ENCODE measurements around the gene CHCHD6. TPM values are rescaled to one million over a fixed set of nuclear protein-coding genes. Genes with fewer than 3 reads are reported as not detected.

CHCHD6 gene
- total RNA-seq, 1 experiment from 2014 or later, result 33.0 TPM

DNA sequence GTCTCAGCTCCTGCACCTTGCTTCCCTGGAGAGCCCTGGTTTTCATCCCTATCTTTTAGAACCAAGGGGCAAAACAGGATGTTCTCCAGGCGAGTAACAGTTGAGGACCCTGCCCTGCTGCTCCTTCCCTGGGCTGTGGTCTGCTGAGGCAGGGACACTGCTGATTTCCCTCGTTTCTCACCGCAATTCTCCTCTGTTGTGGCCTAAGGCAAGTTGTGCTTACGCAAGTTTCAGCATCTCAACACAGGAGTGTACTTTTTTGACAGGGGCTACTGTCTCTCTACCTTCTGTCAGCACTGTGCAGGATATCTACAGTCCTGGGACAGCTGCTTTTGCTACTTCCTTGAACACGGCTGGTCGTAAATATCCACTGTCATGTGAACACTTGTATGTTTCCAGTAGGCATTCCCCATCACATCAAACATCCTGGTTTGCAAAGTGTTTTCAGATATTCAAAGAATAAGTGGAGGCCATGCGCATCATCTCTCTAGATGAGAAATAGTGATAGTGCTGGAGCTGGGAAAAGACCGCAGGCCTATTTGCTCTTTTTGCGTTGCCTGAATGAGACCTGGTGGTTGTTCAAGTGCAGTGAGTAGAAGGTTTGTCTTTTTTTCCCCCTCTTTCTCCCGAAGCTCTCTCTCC is 168.8 kb downstream of the CHCHD6 start:
- Histone ChIP-seq H3K4me2 (ENCODE audit: low read length) (no peak overlapping the region), H3K4me1 (ENCODE audit: insufficient read depth, low read length) (no peaks in the 10 kb centered on the region), H3K27ac (ENCODE audit: low read length) (no peak overlapping the region), H4K20me1 (ENCODE audit: low read length) (no peaks in the 10 kb centered on the region), H3K27me3 (ENCODE audit: low read length) (no peaks in the 10 kb centered on the region), H2AFZ (ENCODE audit: low read length) (no peak overlapping the region), H3K9me2 (replicated peaks; ENCODE audit: low read length) (no peaks in the 10 kb centered on the region), H3K36me3 (ENCODE audit: low read depth, low read length) (no peaks in the 10 kb centered on the region), H3K79me2 (ENCODE audit: low read length) (no peaks in the 10 kb centered on the region), H3F3A (ENCODE audit: low read length, unreplicated experiment) (no peaks in the 10 kb centered on the region), H3K9ac (ENCODE audit: low read length) (no peak overlapping the region), H3K4me3 (ENCODE audit: low read length) (no peak overlapping the region), H3K9me3 (ENCODE audit: low read length) (no peaks in the 10 kb centered on the region)
- ATAC-seq, result no peak
- DNase-seq, result no peak
- ChIA-PET POLR2A (ENCODE audit: unreplicated experiment) (no interaction called here), CTCF (no interaction called here)
- TF ChIP-seq CTCF (conservative IDR thresholded peaks at IDR 0.05; ENCODE audit: low read depth, low read length), result no peak
- TF ChIP-seq EZH2 (IDR thresholded peaks at IDR 0.05; ENCODE audit: low read length, unreplicated experiment), result no peak
- TF ChIP-seq EZH2phosphoT487 (IDR thresholded peaks at IDR 0.05; ENCODE audit: borderline replicate concordance, low read length), result no peak
- intact Hi-C loops (cut with micrococcal nuclease), result no loop called here
- no TSS peak for BruUV-seq (replicated peaks)

DNA sequence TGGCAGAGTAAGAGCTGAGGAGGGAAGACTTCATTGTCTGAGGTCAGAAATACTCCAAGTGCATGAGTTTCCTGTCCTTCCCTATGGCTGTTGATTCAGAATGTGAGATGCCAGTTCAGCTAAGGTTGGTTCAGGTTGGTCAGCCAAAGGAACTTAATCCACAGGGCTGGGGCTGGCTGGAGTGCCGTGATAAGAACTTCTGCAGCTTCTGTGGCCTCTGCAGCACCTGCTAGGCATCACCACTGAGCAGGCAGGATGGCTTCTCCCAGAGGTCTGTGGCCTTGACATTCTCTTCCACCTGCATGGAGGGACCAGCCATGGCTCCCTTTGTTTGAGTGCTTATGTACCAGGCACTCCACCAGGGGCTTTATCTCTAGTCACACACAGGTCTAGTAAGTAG is 169.4 kb downstream of the CHCHD6 start:
- no peak overlapping the region for H3K4me3 ChIP-seq (ENCODE audit: low read length)
- no peak overlapping the region for H3K27ac ChIP-seq (ENCODE audit: low read length)
- no peaks in the 10 kb centered on the region for H3K9me2 ChIP-seq (replicated peaks; ENCODE audit: low read length)
- no TSS peak for BruUV-seq (replicated peaks)
- CTCF ChIA-PET, result no interaction called here
- no peak for ATAC-seq
- TF ChIP-seq EZH2 (IDR thresholded peaks at IDR 0.05; ENCODE audit: low read length, unreplicated experiment) (no peak), CTCF (conservative IDR thresholded peaks at IDR 0.05; ENCODE audit: low read depth, low read length) (no peak), EZH2phosphoT487 (IDR thresholded peaks at IDR 0.05; ENCODE audit: borderline replicate concordance, low read length) (no peak)
- no peaks in the 10 kb centered on the region for H3K4me1 ChIP-seq (ENCODE audit: insufficient read depth, low read length)
- H3K27me3 ChIP-seq (ENCODE audit: low read length), result no peaks in the 10 kb centered on the region
- no peaks in the 10 kb centered on the region for H4K20me1 ChIP-seq (ENCODE audit: low read length)
- no peaks in the 10 kb centered on the region for H3K9me3 ChIP-seq (ENCODE audit: low read length)
- intact Hi-C loops (cut with micrococcal nuclease), result no loop called here
- H2AFZ ChIP-seq (ENCODE audit: low read length), result no peak overlapping the region
- no peaks in the 10 kb centered on the region for H3F3A ChIP-seq (ENCODE audit: low read length, unreplicated experiment)
- H3K4me2 ChIP-seq (ENCODE audit: low read length), result no peak overlapping the region
- H3K9ac ChIP-seq (ENCODE audit: low read length), result no peak overlapping the region
- POLR2A ChIA-PET (ENCODE audit: unreplicated experiment), result no interaction called here
- H3K36me3 ChIP-seq (ENCODE audit: low read depth, low read length), result no peaks in the 10 kb centered on the region
- no peak for DNase-seq
- no peaks in the 10 kb centered on the region for H3K79me2 ChIP-seq (ENCODE audit: low read length)

GRCh38 chr3:126878664-126879063 is 174.6 kb downstream of the CHCHD6 start:
- CTCF ChIA-PET, result no interaction called here
- H3K27ac ChIP-seq (ENCODE audit: low read length), result no peak overlapping the region
- no TSS peak for BruUV-seq (replicated peaks)

More at GRCh38 chr3:126878664-126879063, 174.6 kb downstream of the CHCHD6 start:
- POLR2A ChIA-PET (ENCODE audit: unreplicated experiment), result no interaction called here
- Histone ChIP-seq H3K79me2 (ENCODE audit: low read length) (no peaks in the 10 kb centered on the region), H3K4me1 (ENCODE audit: insufficient read depth, low read length) (no peaks in the 10 kb centered on the region), H3K4me3 (ENCODE audit: low read length) (no peak overlapping the region), H3F3A (ENCODE audit: low read length, unreplicated experiment) (no peaks in the 10 kb centered on the region), H4K20me1 (ENCODE audit: low read length) (no peaks in the 10 kb centered on the region), H3K9ac (ENCODE audit: low read length) (no peak overlapping the region), H3K9me3 (ENCODE audit: low read length) (no peaks in the 10 kb centered on the region), H3K4me2 (ENCODE audit: low read length) (no peak overlapping the region), H2AFZ (ENCODE audit: low read length) (no peak overlapping the region), H3K27me3 (ENCODE audit: low read length) (no peaks in the 10 kb centered on the region), H3K36me3 (ENCODE audit: low read depth, low read length) (no peaks in the 10 kb centered on the region), H3K9me2 (replicated peaks; ENCODE audit: low read length) (no peaks in the 10 kb centered on the region)
- no peak for TF ChIP-seq CTCF (conservative IDR thresholded peaks at IDR 0.05; ENCODE audit: low read depth, low read length)
- no peak for TF ChIP-seq EZH2 (IDR thresholded peaks at IDR 0.05; ENCODE audit: low read length, unreplicated experiment)
- DNase-seq (no peak), ATAC-seq (no peak)
- intact Hi-C loops (cut with micrococcal nuclease), result no loop called here

All from PC-3 (cell line).